GM18499 (cell line): ENCODE results near the gene CBX4.
"Not testable (repeated sequence)": the region's sequence is repeated elsewhere in the genome, so short reads cannot be mapped to it uniquely, and the experiment has no call there.

Source experiments
- ATAC-seq: cut with Tn5 transposase; IDR thresholded peaks from one replicate; pipeline ENCODE4 v1.9.1; 2021; ENCODE audit warnings: moderate number of reproducible peaks; ENCODE audit not compliant: insufficient read depth, unreplicated experiment

Gene CBX4

DNA sequence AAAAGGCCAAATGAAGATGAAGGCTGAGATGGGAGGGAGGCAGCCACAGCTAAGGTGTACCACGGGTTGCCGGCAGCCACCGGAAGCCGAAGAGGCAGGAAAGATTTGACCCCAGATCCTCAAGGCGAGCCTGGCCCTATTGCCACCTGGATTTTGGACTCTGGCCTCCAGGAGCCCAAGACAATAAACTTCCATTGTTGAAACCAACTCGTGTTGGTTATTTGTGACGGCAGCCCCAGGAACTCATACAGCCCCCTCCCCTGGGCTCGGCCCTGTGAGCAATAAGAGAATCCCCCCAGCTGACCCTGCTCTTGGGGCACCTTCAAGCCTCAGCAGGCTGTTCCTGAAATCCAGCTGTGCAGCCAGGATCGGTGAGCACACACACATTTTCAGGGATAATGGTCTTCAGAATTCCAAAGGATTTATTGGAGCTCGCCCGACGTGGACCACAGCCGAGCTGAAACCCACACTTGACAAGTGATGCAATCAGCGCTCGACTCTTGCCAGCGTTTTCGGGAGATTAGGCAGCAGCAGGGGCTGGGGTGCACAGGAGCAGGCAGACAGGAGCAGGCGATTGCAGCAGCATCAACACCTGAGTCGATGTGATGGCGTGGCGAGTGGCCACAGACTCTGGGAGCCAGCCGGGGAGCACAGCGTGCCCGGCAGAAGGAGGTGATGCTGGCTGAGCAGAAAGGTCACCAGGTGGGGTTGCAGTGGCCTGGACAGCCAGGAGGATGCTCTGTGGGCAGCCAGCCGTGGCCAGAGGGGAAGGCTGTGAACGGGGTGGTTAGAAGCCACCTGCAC is 22.4 kb upstream of the CBX4 start:
- ATAC-seq = no peak

- ATAC-seq = no peak
Observed at GRCh38 chr17:79859676-79860615, 20.7 kb upstream of the CBX4 start.

- ATAC-seq = no peak
Observed at GRCh38 chr17:79857095-79857494, 17.9 kb upstream of the CBX4 start.

DNA sequence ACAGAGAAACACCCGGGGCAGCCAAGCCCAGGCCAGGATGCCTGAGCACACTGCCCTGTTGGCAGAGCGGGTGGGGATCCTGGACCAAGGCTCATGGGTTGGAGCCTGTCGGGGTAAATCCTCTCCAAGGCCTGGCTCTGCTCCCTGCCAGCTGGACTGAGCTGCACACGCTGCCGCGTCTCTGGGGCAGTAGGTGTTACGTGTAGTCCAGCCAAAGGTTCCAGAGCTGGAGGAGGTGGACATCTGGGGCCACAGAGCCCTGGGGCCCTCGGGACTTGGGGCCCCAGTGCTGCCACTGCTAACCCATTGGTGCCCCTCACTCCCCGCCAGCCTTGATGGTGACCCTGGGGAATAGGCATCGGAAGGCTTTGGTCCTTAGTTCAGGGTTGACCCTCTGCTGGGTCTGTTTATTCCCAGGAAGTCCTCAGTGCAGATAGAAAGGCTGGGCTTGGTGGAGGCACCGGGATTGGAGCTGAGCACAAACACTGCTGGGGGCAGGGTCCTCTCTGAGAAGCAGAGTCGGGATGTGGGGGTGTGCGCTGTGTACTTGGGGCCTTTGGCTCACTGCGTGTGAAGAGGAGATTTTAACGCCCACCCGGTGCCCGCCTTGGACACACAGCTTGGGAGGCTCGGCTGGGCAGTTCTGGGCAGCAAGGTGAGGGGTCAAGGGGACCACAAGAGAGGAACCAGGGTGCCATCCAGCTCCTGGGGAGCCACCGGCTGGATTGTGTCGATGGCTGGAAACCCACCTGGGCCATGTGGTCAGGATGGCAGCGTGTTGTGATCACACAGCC is 16.3 kb upstream of the CBX4 start:
- ATAC-seq = no peak

DNA sequence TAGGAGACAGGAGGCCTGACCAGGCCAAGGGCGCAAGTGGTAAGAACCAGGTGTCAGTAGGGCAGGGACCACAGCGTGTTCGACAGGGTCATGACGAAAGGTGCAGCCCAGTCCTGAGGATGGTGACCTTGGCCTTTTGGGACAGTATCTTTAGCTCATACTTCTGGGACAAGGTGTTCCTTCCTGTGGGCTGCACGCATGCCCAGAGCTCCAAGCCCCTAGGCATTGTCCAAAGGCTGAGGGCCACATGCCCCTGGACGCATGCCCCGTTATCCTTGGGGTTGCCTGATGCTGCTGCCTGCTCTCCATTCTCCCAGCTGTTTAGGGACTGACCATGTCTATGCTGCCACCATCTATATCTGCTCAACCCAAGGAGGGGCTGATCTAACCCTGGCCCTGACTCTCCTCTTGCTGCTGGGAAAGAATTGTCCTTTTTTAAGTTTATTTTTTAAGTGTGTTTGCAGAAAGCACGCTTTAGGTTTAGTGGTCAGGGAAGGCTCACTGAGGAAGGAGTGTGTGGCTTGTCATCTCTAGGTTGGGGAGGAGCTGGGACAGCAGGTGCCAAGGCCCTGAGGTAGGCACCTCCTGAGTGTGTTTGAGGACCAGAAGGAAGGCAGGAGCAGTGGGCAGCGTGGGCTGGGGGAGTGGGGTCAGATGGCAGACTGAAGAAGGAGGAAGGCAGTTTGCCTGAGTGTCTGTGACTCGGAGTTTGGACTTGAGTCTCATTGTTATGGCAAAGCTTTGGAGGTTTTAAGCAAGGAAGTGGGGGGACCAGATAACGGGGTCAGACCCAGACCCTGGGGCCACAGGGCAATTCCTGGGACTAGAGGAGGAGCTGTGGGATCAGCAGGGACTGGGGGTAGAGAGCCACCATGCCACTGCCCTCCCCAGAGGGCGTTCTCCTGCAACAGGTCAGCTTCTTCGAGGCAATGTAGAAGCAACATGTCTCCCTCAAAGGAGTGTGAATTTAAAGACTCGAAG is 15.1 kb upstream of the CBX4 start:
- no peak for ATAC-seq

- not testable (repeated sequence) for ATAC-seq
Observed at GRCh38 chr17:79853168-79853567, 13.9 kb upstream of the CBX4 start.

- no peak for ATAC-seq
Observed at GRCh38 chr17:79852748-79853147, 13.5 kb upstream of the CBX4 start.

DNA sequence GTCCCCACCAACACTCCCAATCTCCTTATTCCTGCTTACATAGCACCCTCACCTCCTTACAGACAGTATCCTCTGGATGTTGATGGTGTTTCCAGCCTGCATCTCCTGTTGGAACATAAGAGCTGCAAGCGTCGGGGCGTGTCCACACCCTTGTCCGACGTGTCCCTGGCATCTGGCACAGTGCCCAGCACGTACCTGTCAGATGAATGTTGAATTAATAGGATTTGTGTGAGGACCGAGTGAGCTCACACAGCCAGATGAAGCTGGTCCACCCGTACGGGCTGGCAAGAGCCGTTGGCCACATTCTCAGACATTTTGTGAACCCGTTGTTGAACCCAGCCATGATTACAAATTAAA is 12.2 kb upstream of the CBX4 start:
- ATAC-seq = no peak

GRCh38 chr17:79850571-79851460 is 11.6 kb upstream of the CBX4 start:
- ATAC-seq = no peak

DNA sequence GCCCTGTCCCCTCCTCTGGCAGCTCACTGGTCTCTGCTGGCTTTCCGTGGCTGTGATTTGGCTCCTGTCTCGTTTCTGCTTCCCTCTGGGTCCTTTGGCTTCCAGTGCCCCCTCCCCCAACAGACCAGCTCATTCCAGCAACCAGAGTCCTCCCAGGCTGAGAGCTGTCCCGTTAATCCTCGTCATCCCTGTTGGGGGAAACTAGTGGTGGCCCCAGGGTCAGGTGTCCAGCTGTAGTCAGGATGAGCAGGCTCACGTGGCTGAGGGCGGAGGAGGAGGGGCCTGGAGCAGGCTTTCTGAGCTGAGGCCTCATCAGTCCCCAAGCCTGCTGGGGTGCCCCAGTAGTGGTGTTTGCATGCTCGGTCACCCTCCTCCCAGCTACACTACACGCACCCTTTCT is 10.7 kb upstream of the CBX4 start:
- no peak for ATAC-seq

- no peak for ATAC-seq
Observed at GRCh38 chr17:79848370-79848766, 9.1 kb upstream of the CBX4 start.

DNA sequence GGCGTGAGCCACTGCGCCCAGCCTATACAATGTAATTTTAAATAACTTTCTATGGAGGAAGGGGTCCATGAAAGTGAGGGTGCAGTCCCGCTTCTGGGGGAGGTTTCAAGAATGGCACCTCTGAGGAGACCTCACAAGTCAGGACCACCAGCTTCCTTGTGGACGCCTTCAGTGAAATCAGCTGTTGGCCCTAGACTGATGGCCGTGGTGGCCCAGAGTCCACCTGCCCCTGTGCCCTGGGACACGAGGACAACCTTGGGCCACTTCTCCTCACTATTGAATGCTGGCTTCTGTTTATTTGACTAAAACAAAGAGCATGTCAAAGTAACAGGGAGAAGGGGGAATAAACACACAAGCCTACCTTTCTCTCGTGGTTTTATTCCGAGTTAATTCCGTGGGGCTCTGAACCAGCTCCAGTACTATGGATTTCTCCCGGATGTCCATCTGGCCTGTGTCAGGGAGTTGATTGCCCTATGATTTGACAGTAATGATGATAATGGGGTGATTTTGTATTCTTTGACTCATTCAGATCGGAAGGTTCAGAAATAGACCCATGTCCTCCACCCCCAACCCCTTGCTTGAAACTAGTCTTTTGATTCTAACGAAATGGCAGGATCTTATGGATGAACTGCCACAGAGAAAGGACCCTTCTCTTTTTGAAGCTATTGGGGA is 8.6 kb upstream of the CBX4 start:
- no peak for ATAC-seq

DNA sequence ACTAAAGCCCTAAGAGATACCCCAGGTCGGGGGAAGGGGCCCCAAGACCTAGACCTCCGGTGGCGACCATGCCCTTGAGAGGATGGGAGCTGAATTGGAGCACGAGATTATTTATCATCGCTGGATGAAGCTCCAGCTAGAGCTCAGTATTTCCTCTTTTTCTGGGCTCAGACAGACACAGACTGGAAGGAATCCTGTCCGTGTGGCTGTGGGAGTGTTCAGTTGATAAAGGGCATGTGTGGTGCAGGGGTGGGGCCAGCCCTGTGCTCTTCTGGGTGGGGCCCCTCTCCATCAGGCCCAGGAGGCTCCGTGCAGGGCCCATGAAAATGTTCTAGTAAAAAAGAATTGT is 6.3 kb upstream of the CBX4 start:
- no peak for ATAC-seq

- ATAC-seq = no peak
Observed at GRCh38 chr17:79844869-79845600, 5.8 kb upstream of the CBX4 start.

GRCh38 chr17:79843816-79844800 is 4.9 kb upstream of the CBX4 start:
- no peak for ATAC-seq

GRCh38 chr17:79843474-79843815 is 4.2 kb upstream of the CBX4 start:
- no peak for ATAC-seq
